NCI-H526 treated with DMSO at 0.1 percent for 48 hours (cell line): ENCODE results near the gene JOSD2.

Experiments used
- DNase-seq: peaks from one replicate; lab custom pipeline; 2025; lab: John Stamatoyannopoulos, UW

JOSD2 gene, protein sequence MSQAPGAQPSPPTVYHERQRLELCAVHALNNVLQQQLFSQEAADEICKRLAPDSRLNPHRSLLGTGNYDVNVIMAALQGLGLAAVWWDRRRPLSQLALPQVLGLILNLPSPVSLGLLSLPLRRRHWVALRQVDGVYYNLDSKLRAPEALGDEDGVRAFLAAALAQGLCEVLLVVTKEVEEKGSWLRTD

GRCh38 chr19:50511069-50511822 lies at the start of gene JOSD2:
Gene JOSD2 (minus strand): TSS chr19:50511191. CDS start chr19:50510431, 760 bp downstream.
- DNase-seq = peak; percentile 92

GRCh38 chr19:50559636-50560035 lies 48.6 kb upstream of the JOSD2 start:
- DNase-seq = no peak

GRCh38 chr19:50558449-50558848 lies 47.5 kb upstream of the JOSD2 start:
- DNase-seq = no peak

GRCh38 chr19:50558039-50558438 lies 47.0 kb upstream of the JOSD2 start:
- no peak for DNase-seq

- no peak for DNase-seq
Observed at GRCh38 chr19:50557009-50557613, 46.1 kb upstream of the JOSD2 start.

GRCh38 chr19:50556282-50557008 lies 45.5 kb upstream of the JOSD2 start:
- DNase-seq = no peak

DNA sequence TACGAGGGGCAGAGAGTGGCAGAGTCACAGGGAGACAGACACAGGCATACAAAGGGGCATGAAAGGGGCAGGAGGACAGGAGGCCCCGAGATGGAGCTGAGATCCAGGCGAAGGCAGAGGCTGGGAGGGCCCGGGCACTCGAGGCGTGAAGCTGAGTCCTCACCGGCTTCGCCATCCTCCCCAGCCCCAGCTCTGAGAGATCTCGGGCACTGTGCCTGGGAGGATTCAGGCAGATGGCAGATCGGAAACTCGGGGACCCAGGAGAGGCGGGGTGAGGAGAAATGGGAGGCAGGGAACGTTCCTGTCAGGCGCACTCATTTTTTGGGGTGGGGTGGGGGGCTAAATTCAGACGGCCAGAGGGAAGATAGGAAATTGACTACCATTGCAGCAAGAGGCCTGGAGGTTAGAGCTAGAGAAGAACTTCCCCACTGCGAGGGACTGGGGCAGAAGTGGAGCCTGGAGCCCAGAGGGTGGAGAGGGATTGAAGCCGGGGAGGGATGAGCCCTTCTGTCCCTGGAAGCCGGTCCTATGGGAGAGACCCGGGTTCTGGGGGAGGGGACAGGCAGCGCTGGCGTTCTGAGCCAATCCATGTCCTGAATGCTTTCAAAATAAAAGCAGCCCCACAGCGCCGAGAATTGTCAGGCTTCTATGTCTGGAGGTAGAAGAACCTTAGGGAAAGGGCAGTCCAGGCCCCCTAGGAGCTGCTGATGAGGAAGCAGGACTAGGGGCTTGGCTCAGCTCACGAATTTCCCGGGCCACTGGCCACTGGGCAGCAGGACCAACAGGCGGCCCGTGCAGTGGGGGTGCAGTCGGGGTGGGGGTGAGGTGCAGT lies 44.7 kb upstream of the JOSD2 start:
- DNase-seq = no peak

- no peak for DNase-seq
Observed at GRCh38 chr19:50555033-50555432, 44.0 kb upstream of the JOSD2 start.

DNA sequence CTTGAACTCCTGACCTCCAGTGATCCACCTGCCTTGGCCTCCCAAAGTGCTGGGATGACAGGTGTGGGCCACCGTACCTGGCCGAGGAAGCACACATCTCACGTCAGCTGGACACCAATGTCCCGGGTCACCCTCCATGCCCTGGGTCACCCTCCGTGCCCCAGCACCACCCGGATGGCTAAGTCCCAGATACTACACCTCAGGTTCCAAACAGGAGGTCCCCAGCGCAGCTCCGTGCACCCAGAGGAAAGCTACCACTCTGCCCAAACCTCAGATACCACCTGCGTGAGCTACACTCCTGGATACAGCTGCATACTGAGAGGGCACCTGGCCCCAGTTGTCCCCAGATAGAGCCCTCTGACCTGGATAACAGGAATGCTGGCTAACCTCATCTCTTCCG lies 43.2 kb upstream of the JOSD2 start:
- no peak for DNase-seq

DNA sequence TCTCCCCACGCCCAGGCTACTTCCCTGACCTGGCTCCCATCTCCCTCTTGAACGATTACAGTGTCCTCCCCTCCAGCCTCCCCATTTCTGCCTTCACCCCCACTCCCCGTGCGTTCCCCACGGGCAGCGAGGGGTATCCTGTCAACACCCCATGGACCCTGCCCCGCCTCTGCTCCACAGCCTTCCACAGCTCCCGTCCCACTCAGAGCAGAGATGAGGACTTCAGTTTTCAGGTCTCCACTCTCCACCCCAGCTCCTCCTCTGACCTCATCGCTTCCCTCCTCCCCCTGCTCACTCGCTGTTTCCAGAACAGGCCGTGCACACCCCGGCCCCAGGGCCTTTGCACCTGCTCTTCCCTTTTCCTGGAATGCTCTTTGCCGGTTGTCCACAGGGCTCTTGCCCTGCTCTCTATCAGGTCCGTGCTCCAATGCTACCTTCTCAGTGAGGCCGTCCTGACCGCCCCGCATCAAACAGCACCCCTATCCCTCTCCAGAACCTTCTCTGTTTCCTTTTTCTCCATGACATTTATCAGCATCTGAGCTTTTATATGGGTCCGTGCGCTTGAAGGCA lies 42.2 kb upstream of the JOSD2 start:
- DNase-seq = no peak

- DNase-seq = no peak
Observed at GRCh38 chr19:50552540-50552939, 41.5 kb upstream of the JOSD2 start.

DNA sequence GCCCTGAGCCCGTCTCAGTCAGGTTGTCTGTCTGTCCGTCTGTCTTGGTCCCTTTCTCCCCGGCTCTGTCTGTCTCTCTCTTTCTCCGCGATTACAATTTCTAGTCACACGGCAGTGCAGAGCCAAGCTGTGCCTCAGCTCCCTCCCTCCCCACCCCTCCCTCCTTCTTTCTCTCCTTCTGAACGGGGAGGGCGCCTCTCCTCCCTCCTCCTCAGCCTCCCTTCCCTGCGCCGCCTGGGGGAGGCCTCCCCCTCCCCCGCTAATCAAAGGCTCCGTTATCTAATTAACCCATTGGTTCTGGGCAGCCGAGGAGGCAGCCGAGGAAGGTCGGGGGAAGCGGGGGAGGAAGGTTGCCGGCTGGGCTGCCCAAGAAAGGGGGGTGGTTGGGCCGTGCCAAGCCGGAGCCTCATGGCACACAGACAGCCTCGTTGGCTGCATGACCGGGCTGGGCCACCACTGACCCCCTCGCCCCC lies 40.8 kb upstream of the JOSD2 start:
- DNase-seq = no peak

GRCh38 chr19:50551034-50551714 lies 40.2 kb upstream of the JOSD2 start:
- no peak for DNase-seq

- DNase-seq = no peak
Observed at GRCh38 chr19:50550594-50550966, 39.6 kb upstream of the JOSD2 start.

DNA sequence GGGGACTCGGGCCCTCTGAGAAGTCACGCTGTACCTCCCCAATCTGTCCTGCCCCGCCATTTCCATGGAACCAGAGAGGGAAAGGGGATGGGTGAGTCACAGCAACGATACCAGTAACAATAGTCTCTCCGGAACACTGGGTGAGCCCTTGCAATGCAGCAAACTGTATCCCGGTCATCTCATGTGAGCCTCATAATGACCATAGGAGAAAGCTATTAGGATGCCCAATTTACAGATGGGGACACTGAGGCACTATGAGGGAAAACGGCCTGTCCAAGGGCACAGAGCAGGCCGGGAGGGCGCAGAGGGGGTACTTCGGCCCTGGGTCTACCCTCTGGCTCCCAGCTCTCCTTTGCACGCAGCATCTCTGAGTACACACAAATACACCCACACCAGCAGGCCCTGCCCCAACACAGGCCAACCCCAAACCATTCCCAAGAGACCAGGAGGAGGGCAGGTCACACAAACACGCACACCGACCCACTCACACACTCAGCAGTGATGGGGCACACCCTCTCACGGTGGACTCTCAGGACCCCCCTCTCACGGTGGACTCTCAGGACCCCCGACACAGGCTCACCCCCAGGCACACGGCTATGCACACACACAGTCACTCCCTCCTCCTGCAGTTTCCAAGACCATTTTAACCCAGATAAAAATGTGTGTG lies 39.1 kb upstream of the JOSD2 start:
- DNase-seq = no peak

GRCh38 chr19:50549059-50549926 lies 38.3 kb upstream of the JOSD2 start:
- no peak for DNase-seq

- DNase-seq = no peak
Observed at GRCh38 chr19:50548191-50549058, 37.4 kb upstream of the JOSD2 start.
